ENCODE measurements around the gene KRTCAP2. TPM values are rescaled to one million over a fixed set of nuclear protein-coding genes. Genes with fewer than 3 reads are reported as not detected.

Gene KRTCAP2
- total and polyA plus RNA-seq, 4 donors = 49.8 to 224 (median 99.8) TPM

GRCh38 chr1:155178441-155179111 lies 5.5 kb upstream of the KRTCAP2 start:
- Histone ChIP-seq H3K4me3 (ENCODE audit: low read depth in 1 of 3, low read length in 3 of 3) (no peak overlapping the region), H3K9me3 (ENCODE audit: control insufficient read depth in 4 of 4, low read length in 3 of 4) (no peaks in the 10 kb centered on the region), H3K27me3 (ENCODE audit: control insufficient read depth in 4 of 4, insufficient read depth in 4 of 4, low read length in 3 of 4) (peaks cover 0 to 3% (median 0%) of the 10 kb centered on the region in 4 donors), H3K9ac (ENCODE audit: low read depth in 1 of 2, low read length in 2 of 2) (no peak overlapping the region), H3K4me1 (ENCODE audit: control insufficient read depth in 4 of 4, insufficient read depth in 4 of 4, low read length in 3 of 4) (no peaks in the 10 kb centered on the region), H3K27ac (ENCODE audit: low read depth in 1 of 2, low read length in 2 of 2) (no peak overlapping the region), H3K36me3 (ENCODE audit: control insufficient read depth in 4 of 4, insufficient read depth in 3 of 4, low read depth in 1 of 4, low read length in 3 of 4) (no peaks in the 10 kb centered on the region)
- peak; percentile 46 for DNase-seq (ENCODE audit: low spot score)
- WGBS = 68% methylated on average over 30 of the region's 30 CpGs
- TF ChIP-seq HNF4A (conservative IDR thresholded peaks at IDR 0.05) = peak; percentile 20 to 83
- TF ChIP-seq NR2F2 (IDR thresholded peaks at IDR 0.05) = peak; percentile 98
- peak; percentile 49 to 79 for TF ChIP-seq RXRA (IDR thresholded peaks at IDR 0.05)
- TF ChIP-seq TAF1 (conservative IDR thresholded peaks at IDR 0.05) = no peak

GRCh38 chr1:155177918-155178281 lies 4.8 kb upstream of the KRTCAP2 start:
- peak; percentile 29 for DNase-seq (ENCODE audit: low spot score)
- WGBS = 95% methylated on average over 9 of the region's 9 CpGs
- no peaks in the 10 kb centered on the region for H3K9me3 ChIP-seq (ENCODE audit: control insufficient read depth in 4 of 4, low read length in 3 of 4)
- no peak overlapping the region for H3K27ac ChIP-seq (ENCODE audit: low read depth in 1 of 2, low read length in 2 of 2)
- H3K9ac ChIP-seq (ENCODE audit: low read depth in 1 of 2, low read length in 2 of 2) = no peak overlapping the region
- peaks cover 0 to 2% (median 0%) of the 10 kb centered on the region in 4 donors for H3K4me1 ChIP-seq (ENCODE audit: control insufficient read depth in 4 of 4, insufficient read depth in 4 of 4, low read length in 3 of 4)
- H3K36me3 ChIP-seq (ENCODE audit: control insufficient read depth in 4 of 4, insufficient read depth in 3 of 4, low read depth in 1 of 4, low read length in 3 of 4) = no peaks in the 10 kb centered on the region
- TF ChIP-seq HNF4A (conservative IDR thresholded peaks at IDR 0.05) = no peak
- no peak for TF ChIP-seq FOXA1 (IDR thresholded peaks at IDR 0.05)
- TF ChIP-seq SP1 (IDR thresholded peaks at IDR 0.05) = no peak
- no peak for TF ChIP-seq EGR1 (IDR thresholded peaks at IDR 0.05; ENCODE audit: low read depth in 2 of 2)
- TF ChIP-seq ZBTB33 (IDR thresholded peaks at IDR 0.05) = no peak
- no peak for TF ChIP-seq JUND (IDR thresholded peaks at IDR 0.05)
- TF ChIP-seq FOXA2 (IDR thresholded peaks at IDR 0.05) = no peak
- no peak overlapping the region for H3K4me3 ChIP-seq (ENCODE audit: low read depth in 1 of 3, low read length in 3 of 3)
- H3K27me3 ChIP-seq (ENCODE audit: control insufficient read depth in 4 of 4, insufficient read depth in 4 of 4, low read length in 3 of 4) = peaks cover 0 to 3% (median 0%) of the 10 kb centered on the region in 4 donors

GRCh38 chr1:155177192-155177917 lies 4.3 kb upstream of the KRTCAP2 start:
- Histone ChIP-seq H3K27me3 (ENCODE audit: control insufficient read depth in 4 of 4, insufficient read depth in 4 of 4, low read length in 3 of 4) (peaks cover 0 to 3% (median 0%) of the 10 kb centered on the region in 4 donors), H3K9me3 (ENCODE audit: control insufficient read depth in 4 of 4, low read length in 3 of 4) (no peaks in the 10 kb centered on the region), H3K27ac (ENCODE audit: low read depth in 1 of 2, low read length in 2 of 2) (no peak overlapping the region), H3K4me3 (ENCODE audit: low read depth in 1 of 3, low read length in 3 of 3) (no peak overlapping the region), H3K4me1 (ENCODE audit: control insufficient read depth in 4 of 4, insufficient read depth in 4 of 4, low read length in 3 of 4) (peaks cover 0 to 6% (median 4%) of the 10 kb centered on the region in 4 donors), H3K36me3 (ENCODE audit: control insufficient read depth in 4 of 4, insufficient read depth in 3 of 4, low read depth in 1 of 4, low read length in 3 of 4) (no peaks in the 10 kb centered on the region), H3K9ac (ENCODE audit: low read depth in 1 of 2, low read length in 2 of 2) (no peak overlapping the region)
- peak; percentile 32 for DNase-seq (ENCODE audit: low spot score)
- no peak for TF ChIP-seq REST (IDR thresholded peaks at IDR 0.05)
- no peak for TF ChIP-seq RAD21 (IDR thresholded peaks at IDR 0.05)
- no peak for TF ChIP-seq YY1 (IDR thresholded peaks at IDR 0.05)
- no peak for TF ChIP-seq TAF1 (conservative IDR thresholded peaks at IDR 0.05)
- no peak for TF ChIP-seq RXRA (IDR thresholded peaks at IDR 0.05)
- no peak for TF ChIP-seq FOXA1 (IDR thresholded peaks at IDR 0.05)
- no peak for TF ChIP-seq GABPA (IDR thresholded peaks at IDR 0.05 in 1 of 2, conservative IDR thresholded peaks at IDR 0.05 in 1 of 2)
- TF ChIP-seq FOXA2 (IDR thresholded peaks at IDR 0.05) = no peak
- no peak for TF ChIP-seq SP1 (IDR thresholded peaks at IDR 0.05)
- TF ChIP-seq MAX (IDR thresholded peaks at IDR 0.05) = no peak
- 86% methylated on average over 11 of the region's 11 CpGs for WGBS
